Measurements from ENCODE around the gene VPS33B.
"Not testable (repeated sequence)": the region's sequence is repeated elsewhere in the genome, so short reads cannot be mapped to it uniquely, and the experiment has no call there.

Gene VPS33B

GRCh38 chr15:91022075-91022831 is at the start of gene VPS33B:
TSS of gene VPS33B (minus strand) at chr15:91022594. CDS start at chr15:91022249, 345 bp downstream.
- peak; percentile 87 to 89 for DNase-seq

- DNase-seq: no peak
These were observed 49.8 kb upstream of the VPS33B start for GRCh38 chr15:91072161-91072560.

GRCh38 chr15:91070872-91071271 is 48.5 kb upstream of the VPS33B start:
- no peak for DNase-seq

- no peak for DNase-seq
These were observed 46.6 kb upstream of the VPS33B start for GRCh38 chr15:91068966-91069365.

GRCh38 chr15:91068436-91068835 is 46.0 kb upstream of the VPS33B start:
- DNase-seq: no peak

- no peak for DNase-seq
These were observed 44.6 kb upstream of the VPS33B start for GRCh38 chr15:91067036-91067435.

GRCh38 chr15:91065505-91065904 is 43.1 kb upstream of the VPS33B start:
- DNase-seq: no peak

- DNase-seq: no peak
These were observed 39.6 kb upstream of the VPS33B start for GRCh38 chr15:91061997-91062396.

- no peak for DNase-seq
These were observed 38.8 kb upstream of the VPS33B start for GRCh38 chr15:91061230-91061629.

GRCh38 chr15:91055548-91056331 is 33.3 kb upstream of the VPS33B start:
- DNase-seq: peak; percentile 88 to 90

GRCh38 chr15:91054816-91055215 is 32.4 kb upstream of the VPS33B start:
- no peak for DNase-seq

- DNase-seq: no peak
These were observed 28.9 kb upstream of the VPS33B start for GRCh38 chr15:91051248-91051647.

- no peak for DNase-seq
These were observed 27.7 kb upstream of the VPS33B start for GRCh38 chr15:91050128-91050455.

GRCh38 chr15:91049378-91050127 is 27.2 kb upstream of the VPS33B start:
- peak; percentile 77 to 78 for DNase-seq

- DNase-seq: no peak
These were observed 25.3 kb upstream of the VPS33B start for GRCh38 chr15:91047545-91048199.

GRCh38 chr15:91046056-91046455 is 23.7 kb upstream of the VPS33B start:
- not testable (repeated sequence) for DNase-seq

GRCh38 chr15:91045065-91045464 is 22.7 kb upstream of the VPS33B start:
- no peak for DNase-seq

- DNase-seq: no peak
These were observed 20.9 kb upstream of the VPS33B start for GRCh38 chr15:91043202-91043874.

GRCh38 chr15:91040856-91041255 is 18.5 kb upstream of the VPS33B start:
- DNase-seq: no peak

- DNase-seq: no peak
These were observed 17.6 kb upstream of the VPS33B start for GRCh38 chr15:91039996-91040395.

GRCh38 chr15:91032919-91033803 is 10.8 kb upstream of the VPS33B start:
- DNase-seq: peak; percentile 54 to 79
